ENCODE measurements around the gene CYP46A1.

DNA sequence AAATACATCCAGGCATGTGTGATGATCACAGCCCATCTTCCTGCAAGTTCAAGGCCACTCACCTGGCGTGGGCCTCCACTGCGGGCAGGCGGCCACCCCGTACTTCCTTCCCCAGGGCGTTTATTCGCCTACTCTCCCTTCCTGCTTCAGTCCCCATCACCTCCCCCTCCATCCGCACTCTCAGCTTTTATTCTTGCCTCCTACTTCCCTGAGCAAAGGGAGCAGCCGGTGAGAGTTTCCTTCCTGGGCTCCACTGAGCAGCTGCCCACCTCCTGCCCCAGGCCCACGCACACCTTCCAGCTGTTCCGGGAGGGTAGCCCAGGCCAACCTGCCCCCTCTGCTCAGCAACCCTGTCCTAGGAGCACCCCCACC, 4.1 kb downstream of the CYP46A1 start:
- no peak for TF ChIP-seq POLR2A (IDR thresholded peaks at IDR 0.05)
- TF ChIP-seq, protein P1, sequence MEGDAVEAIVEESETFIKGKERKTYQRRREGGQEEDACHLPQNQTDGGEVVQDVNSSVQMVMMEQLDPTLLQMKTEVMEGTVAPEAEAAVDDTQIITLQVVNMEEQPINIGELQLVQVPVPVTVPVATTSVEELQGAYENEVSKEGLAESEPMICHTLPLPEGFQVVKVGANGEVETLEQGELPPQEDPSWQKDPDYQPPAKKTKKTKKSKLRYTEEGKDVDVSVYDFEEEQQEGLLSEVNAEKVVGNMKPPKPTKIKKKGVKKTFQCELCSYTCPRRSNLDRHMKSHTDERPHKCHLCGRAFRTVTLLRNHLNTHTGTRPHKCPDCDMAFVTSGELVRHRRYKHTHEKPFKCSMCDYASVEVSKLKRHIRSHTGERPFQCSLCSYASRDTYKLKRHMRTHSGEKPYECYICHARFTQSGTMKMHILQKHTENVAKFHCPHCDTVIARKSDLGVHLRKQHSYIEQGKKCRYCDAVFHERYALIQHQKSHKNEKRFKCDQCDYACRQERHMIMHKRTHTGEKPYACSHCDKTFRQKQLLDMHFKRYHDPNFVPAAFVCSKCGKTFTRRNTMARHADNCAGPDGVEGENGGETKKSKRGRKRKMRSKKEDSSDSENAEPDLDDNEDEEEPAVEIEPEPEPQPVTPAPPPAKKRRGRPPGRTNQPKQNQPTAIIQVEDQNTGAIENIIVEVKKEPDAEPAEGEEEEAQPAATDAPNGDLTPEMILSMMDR (IDR thresholded peaks at IDR 0.05) = no peak
